Astrocyte of the spinal cord (primary cell): ENCODE results near the gene TPRN.

ENCODE experiments used
- DNase-seq: peaks from one replicate; pipeline ENCODE4 v3.0.0; 2011; ENCODE audit warnings: low read depth, low spot score
- H3K4me3 ChIP-seq: 2 replicates; pipeline ENCODE4 v1.5.1; 2011; ENCODE audit warnings: low read depth, mild to moderate bottlenecking, low read length, moderate library complexity
- CTCF ChIP-seq: IDR thresholded peaks from 2 replicates; pipeline ENCODE4 v1.5.1; 2012; ENCODE audit warnings: low read depth, mild to moderate bottlenecking, low read length, inconsistent platforms
- in situ Hi-C: cut with HindIII; loops from 2 replicates; pipeline ENCODE4 v1.10.0; 2017; ENCODE audit warnings: low sequenced_read_pairs

The TPRN gene

GRCh38 chr9:137149363-137149762 is 51.2 kb downstream of the TPRN start:
- no peak for TF ChIP-seq CTCF
- in situ Hi-C loops, result no loop called here
- H3K4me3 ChIP-seq, result no peak overlapping the region
- DNase-seq, result no peak

GRCh38 chr9:137148661-137149060 is 51.9 kb downstream of the TPRN start:
- no peak for DNase-seq
- in situ Hi-C loops, result no loop called here
- no peak for TF ChIP-seq CTCF
- no peak overlapping the region for H3K4me3 ChIP-seq

GRCh38 chr9:137148242-137148641 is 52.3 kb downstream of the TPRN start:
- H3K4me3 ChIP-seq, result no peak overlapping the region
- DNase-seq, result no peak
- no peak for TF ChIP-seq CTCF
- in situ Hi-C loops, result no loop called here

GRCh38 chr9:137147793-137148160 is 52.8 kb downstream of the TPRN start:
- no peak for TF ChIP-seq CTCF
- DNase-seq, result no peak
- in situ Hi-C loops, result no loop called here
- H3K4me3 ChIP-seq, result no peak overlapping the region

GRCh38 chr9:137147091-137147792 is 53.3 kb downstream of the TPRN start:
- no peak for DNase-seq
- in situ Hi-C loops, result no loop called here
- no peak overlapping the region for H3K4me3 ChIP-seq
- TF ChIP-seq CTCF, result no peak

GRCh38 chr9:137146527-137146918 is 54.0 kb downstream of the TPRN start:
- no peak overlapping the region for H3K4me3 ChIP-seq
- in situ Hi-C loops, result no loop called here
- DNase-seq, result no peak
- TF ChIP-seq CTCF, result no peak
